ENCODE results near the gene KLF9.

The KLF9 gene

DNA sequence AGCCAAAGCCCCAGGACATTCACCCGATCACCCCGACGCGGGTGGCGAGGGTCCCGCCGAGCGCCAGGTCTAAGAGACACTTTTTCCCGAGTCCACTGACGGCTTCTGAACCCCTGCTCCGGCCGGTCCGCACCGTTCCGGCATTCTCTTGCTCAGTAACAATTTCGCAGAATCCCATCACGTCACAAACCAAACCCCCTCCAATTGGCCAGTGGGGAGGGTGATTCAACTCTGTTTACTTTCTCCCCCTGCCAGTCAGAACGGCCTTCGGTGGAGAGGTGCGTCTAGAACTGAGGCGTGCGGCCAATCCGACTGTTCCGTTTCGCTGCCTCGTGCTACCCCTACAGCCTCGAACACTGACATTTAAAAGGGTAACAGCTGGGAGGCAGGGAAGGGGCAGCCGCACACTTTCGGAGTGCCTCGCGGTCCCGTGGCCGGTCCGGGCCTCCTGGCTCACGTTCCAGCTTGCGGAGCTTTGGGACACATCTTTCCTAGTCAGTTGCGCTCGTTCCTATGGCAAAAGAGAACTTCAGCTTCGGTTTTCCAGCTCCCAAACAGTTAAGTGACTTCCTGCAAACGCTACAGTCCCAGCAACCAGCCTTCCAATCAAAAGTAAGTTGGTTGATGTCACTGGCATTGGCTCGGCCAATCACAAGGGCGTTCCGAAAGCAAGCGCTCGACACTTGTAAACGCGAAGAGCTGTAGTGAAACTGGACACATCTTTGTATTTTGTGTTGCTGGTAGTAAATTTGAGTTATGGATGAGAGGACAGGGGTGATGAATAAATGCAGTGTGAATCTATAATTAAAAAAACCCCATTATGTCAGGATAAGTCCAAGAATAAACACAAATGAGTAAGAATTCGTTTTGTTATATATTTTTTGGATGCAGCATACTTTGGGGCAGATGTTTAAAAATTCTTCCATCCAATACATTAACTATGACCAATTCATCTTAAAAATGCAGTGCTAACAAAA is at the start of gene KLF9:
TSS of gene KLF9 (minus strand) at position 859 of the 977 bp plus-strand sequence. CDS start 1,294 bp downstream, outside the sequence.
- DNase-seq (ENCODE audit: extremely low spot score, insufficient read length, low read depth) (peak; percentile 67), FAIRE-seq (peak; percentile 92)

DNA sequence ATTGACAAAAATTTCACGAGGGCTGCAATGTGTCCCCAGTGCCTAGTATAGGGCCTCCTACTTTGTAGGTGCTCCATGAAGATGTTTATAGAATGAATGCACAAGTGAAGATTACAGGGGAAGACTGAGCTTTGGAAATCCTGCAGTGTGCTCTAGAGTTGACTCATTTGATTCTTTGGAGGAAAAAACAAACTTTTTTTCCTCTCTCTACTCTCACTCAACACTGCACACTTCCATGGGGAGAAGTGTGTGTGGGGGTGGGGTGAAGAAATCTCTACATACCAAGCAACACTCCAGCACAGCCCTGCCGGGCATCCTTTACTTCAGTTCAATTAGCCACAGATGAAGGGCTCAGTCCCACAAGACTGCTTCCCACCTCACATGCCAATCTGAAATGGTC is 49.4 kb upstream of the KLF9 start:
- FAIRE-seq = no peak
- no peak for DNase-seq (ENCODE audit: extremely low spot score, insufficient read length, low read depth)

DNA sequence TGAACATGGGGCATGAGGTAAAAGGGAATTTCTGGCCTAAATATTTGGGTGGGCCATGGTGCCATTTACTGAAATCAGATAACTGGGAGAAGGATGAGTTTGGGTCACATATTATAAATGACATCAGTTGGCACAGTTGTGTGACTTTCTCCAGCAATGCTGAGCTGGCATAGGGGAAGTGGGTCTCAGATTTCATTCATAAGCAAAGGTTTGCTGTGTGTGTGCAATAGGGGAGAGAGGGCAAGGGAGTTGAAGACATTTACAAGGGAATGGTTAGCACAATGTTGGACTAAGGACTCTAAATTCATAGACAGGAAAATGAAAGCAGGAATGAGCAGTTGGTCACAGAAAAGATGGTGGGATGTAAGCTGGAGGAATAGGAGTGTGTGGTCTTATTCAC is 47.8 kb upstream of the KLF9 start:
- FAIRE-seq = no peak
- DNase-seq (ENCODE audit: extremely low spot score, insufficient read length, low read depth) = no peak

DNA sequence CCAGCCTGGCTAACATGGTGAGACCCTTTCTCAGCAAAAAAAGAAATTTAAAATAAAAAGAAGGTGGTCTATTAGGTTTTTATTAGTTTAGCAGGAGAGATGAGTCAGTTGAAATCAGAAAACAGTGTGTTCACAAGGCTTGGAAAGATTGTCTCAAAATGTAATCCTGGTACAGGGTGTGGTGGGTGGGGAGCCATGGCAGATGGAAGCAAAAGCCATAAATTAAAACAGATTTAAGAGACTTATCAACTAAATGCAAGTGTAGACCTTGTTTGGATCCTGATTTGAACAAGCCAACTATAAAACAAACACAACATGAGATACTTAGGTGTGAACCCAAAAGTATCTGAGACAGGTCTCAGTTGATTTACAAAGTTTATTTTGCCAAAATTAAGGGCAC is 42.8 kb upstream of the KLF9 start:
- no peak for FAIRE-seq
- DNase-seq (ENCODE audit: extremely low spot score, insufficient read length, low read depth) = no peak

DNA sequence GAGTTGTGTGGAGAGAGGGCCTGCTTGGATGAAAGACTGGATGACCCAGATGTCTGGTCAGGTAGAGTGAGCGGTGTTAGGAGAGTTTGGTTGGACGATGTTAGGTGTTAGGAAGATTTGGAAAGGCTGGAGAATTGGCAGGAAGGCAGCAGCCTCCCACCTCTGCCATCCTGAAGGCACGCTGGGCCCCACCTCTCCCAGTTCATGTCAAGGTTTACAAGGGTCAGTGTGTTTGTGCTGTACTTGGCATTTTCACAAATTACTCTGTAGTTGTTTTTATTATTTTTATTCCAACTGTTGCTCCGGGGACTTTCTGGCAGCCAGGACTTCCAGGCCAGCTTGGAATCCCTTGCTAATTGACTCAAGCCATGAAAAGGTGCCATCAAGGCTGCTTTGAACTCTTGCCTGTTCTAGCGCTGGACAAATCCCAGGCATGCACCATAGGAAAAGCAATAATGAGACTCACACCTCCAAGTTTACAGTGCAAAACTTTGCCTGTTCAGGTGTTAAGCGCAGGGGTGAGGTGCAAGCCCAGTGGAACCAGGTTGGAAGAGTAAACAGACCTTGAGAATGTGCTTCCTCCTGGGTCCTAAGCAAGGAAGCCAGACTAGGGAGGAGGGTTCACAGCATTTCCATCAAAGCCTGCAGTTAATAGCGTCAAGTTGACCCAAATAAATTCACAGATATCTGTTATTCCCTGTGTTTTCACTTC is 41.7 kb upstream of the KLF9 start:
- FAIRE-seq (no peak), DNase-seq (ENCODE audit: extremely low spot score, insufficient read length, low read depth) (no peak)

DNA sequence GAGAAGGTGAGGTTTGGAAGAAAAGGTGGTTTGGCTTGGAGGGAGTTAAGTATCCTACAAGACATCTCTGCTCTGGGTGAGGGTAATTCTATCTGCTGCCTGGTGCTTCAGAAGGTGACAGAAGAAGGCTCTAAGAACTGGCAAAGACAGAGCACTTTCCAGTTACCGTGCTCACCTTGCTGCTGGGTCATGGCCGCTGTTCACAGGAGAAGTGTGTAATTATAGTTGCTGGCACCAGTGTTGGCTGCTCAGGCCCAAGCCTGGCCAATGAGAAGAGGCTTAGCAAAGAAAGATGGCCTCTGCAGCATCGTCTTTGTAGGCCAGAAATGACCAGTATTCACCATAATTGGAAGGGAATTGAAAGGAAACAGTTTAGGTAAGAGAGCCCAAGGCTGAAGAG is 37.9 kb upstream of the KLF9 start:
- no peak for DNase-seq (ENCODE audit: extremely low spot score, insufficient read length, low read depth)
- no peak for FAIRE-seq

DNA sequence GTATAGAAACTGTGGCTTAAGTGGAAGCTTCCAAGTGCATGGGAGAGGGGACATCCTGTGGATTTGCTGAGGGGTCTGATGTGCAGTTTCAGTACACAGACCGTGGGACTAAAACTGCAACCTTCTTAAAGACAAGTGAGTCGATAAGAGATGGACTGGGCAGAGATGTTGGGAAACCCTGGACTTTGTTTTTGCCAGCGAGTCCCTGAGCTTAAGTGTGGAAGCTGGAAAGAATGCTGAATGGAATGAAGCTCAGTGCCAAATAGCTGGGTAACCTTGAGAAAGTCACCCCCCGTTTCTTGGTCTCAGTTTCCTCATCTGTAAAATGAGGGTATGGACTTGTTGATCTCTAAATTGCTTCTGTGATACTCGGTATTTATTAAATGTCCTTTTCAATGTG is 37.3 kb upstream of the KLF9 start:
- DNase-seq (ENCODE audit: extremely low spot score, insufficient read length, low read depth) (no peak), FAIRE-seq (no peak)

DNA sequence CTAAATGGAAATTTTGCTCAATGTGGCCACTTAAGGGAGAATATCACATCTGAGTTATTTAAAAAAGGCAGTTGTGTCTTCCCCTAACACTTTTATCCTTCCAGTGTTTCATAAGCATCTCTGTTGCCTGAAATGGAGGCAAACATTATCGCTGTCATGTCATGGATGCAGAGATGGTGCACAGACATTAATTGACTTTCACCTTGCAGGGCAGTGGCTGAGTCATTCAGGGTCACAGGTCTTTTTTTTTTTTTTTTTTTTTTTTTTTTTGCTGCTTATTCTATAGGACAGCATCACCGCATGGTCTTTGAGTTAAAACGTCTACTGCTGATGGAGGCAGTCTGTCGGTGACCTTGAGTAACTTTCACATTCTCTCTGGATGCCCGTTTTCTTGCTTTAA is 36.3 kb upstream of the KLF9 start:
- DNase-seq (ENCODE audit: extremely low spot score, insufficient read length, low read depth) (no peak), FAIRE-seq (no peak)

DNA sequence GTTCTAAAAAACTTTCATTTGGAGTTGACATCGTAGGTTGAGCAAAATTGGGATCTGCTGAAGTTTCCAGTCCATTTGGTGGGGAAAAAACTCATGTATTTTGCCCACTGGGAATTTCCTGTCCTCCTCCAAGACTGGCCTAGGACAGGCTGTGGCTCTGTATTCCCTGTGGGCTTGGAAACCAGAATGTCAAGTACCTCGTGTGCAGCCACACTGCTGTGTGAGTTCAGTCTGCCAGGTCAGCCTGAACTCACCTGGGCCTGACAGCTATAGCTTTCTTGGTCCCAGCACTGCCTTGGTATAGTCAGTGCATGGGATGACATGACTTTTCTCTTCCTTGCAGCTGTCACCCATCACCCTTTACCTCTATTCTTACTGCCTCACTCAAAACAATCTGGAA is 35.0 kb upstream of the KLF9 start:
- FAIRE-seq = no peak

DNA sequence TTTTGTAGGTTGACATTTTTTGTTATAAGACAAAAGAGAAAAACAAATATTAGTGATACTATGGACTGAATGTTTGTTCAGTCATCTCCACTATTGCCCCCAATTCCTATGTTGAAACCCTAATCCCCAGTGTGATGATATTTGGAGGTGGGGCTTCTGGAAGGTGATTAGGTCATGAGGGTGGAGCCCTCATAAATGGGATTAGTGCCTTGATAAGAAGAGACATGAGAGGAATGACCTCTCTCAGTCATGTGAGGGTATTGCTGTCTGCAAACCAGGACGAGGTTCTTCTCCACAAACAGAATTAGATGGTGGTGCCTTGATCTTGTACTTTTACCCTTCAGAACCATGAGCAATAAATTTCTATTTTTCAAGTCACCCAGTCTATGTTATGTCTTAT is 34.5 kb upstream of the KLF9 start:
- no peak for FAIRE-seq
- no peak for DNase-seq (ENCODE audit: extremely low spot score, insufficient read length, low read depth)

More for the DNA sequence above, 35.0 kb upstream of the KLF9 start:
- DNase-seq (ENCODE audit: extremely low spot score, insufficient read length, low read depth) = no peak

DNA sequence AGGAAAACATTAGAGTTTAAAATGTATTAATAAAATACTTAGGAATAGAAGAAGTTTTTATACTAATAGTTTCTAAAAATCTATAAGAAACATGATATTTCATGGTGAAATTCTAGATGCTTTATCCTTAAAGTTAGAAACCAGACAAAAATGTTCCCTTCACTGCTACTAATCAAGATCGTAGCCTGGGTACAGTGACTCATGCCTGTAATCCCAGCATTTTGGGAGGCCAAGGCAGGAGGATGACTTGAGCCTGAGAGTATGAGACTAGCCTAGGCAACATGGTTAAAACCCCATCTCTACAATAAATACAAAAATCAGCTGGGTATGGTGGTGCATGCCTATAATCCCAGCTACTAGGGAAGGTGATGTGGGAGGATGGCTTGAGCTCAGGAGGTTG is 30.4 kb upstream of the KLF9 start:
- no peak for DNase-seq (ENCODE audit: extremely low spot score, insufficient read length, low read depth)
- no peak for FAIRE-seq

DNA sequence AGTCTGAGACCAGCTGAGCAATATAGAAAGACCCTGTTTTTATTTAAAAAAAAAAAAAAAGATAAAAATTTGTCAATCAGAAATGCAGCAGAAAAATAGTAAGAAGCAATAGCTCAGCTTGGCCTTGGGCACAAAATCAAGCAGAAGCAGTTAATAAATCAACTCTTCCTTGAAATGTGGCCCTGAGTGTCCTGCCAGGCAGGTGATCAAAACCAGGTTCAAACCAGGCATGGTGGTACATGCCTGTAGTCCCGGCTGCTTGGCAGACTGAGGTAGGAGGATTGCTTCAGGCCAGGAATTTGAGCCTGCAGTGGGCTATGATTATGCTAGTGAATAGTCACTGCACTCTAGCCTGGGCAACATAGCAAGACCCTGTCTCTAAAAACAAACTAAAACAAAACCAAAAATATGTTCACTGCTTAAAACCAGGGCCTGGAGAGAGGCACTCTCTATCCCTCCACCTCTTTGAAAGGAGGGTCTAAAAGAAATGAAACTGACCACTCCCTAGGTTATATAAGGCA is 27.9 kb upstream of the KLF9 start:
- FAIRE-seq = no peak
- DNase-seq (ENCODE audit: extremely low spot score, insufficient read length, low read depth) = no peak

DNA sequence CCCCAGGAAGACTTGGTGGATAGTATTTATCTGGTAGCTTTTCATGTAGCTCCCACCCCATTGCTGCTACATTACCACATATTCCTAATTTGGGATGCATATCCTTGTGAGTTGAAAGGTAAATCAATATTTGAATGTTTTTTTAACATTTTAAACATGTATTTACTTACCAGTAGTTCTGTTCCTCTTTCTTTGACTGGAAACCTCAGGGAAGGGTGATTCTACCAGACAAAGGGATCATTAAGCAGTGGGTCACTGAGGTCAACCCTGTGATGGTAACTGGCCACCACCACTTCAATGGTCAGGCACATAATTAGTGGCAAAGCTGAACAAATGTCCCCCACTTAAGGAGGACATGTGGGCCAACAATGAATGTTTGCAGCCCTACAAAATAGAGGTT is 27.2 kb upstream of the KLF9 start:
- FAIRE-seq (no peak), DNase-seq (ENCODE audit: extremely low spot score, insufficient read length, low read depth) (no peak)

DNA sequence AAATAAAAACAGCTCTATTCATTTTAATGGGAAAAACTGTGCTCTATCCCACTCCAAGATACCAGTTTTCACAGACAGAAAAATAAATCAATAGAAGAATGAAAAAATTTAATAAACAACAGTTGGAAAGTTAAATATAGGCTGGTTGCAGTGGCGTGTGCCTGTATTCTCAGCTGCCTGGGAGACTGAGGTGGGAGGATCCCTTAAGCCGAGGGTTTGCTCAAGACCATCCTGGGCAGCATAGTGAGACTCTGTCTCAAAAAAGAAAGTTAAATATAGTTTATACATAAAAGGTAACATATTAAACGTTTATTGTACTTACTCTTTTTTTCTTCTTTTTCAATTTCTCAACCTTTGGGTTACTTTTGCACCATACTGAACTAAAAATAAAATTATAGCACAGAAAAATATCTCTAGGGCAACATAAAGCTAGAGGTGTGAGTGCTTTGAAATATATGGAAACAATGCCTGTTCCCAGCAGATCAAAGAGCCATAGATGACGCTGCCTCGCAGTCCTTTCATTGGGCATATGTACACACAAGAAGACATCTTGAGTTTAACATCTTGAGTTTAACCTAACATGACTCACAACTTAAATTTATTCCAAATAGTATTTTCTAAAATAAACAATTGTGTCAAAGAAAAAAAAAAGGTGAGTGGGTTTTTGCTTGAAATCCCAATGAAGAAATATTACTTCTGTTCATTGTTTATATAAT is 25.7 kb upstream of the KLF9 start:
- DNase-seq (ENCODE audit: extremely low spot score, insufficient read length, low read depth) = no peak
- no peak for FAIRE-seq

DNA sequence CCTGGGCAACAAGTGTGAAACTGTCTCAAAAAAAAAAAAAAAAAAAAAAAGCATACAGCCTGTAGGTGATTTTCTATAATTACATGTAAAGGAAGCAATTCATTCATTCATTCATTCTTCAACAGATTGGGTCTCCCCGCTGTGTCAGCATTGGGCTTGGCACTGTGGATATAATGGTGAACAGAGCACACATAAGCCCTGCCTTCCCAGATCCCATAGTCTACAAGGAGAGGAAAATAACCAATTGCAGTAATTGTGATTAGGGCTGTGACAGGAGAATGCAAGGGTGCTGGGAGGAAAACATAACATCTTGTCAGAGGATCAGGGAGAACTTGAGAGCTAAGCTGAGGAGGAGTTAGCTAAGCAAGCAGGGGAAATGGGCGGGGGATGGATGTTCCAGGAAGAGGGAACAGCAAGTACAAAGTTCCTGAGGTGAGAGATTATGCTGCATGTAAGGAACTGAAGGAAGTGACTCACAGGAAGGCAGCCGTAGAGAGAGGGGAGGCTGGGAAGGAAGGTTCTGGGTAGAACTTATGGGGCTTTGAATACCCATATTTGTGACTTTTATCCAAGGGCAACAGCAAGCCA is 24.0 kb upstream of the KLF9 start:
- FAIRE-seq (no peak), DNase-seq (ENCODE audit: extremely low spot score, insufficient read length, low read depth) (no peak)

DNA sequence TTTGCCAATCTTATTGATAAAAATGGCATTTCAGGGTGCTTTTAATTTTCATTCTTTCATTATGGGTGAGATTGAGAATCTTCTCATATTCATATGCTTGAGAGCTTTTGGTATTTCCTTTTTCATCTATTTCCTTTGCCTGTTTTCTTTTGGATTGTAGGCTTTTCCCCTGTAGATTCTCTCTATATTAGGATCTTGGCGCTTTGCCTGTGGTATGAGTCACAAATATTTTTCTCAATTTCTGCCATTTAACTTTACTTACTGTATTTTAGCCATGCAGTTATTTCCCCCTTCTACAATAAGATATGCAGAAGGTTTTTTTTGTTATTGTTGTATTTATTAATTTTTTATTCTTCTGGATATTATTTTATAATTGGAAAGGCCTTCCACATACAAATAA is 21.5 kb upstream of the KLF9 start:
- FAIRE-seq (no peak), DNase-seq (ENCODE audit: extremely low spot score, insufficient read length, low read depth) (no peak)

DNA sequence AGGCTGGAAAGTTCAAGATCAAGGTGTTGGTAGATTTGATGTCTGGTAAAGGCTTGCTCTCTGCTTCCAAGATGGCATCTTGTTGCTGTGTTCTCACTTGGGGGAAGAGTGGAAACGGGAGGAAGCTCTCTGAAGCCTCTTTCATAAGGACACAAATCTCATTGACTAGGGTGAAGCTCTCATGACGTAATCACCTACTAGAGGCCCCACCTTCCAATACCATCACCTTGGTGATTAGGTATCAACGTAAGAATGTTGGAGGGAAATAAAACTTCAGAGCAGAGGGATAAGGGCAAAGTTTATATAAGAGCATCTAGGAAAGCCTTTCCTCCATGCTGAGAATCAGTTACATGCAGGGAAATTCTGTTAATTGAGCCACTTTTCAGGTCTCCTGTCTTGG is 15.4 kb upstream of the KLF9 start:
- FAIRE-seq = no peak
- DNase-seq (ENCODE audit: extremely low spot score, insufficient read length, low read depth) = no peak

DNA sequence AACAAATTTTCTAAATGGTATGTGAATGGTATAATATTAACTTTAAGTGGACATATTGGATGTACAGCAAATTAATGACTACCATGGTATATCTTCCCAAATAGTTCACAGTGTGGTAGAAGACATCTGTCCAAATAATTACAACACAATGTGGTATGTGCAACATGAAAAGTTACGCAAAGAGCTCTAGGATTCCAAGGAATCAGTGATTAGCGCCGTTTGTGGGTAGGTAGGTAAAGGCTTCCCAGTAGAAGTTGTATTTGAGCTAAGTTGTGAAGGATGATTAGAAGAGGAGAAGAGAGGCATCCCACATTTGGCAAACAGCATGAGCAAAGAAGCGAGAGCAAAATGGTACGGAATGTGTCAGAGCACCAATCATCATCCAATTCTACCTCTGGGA is 14.3 kb upstream of the KLF9 start:
- no peak for FAIRE-seq
- no peak for DNase-seq (ENCODE audit: extremely low spot score, insufficient read length, low read depth)

DNA sequence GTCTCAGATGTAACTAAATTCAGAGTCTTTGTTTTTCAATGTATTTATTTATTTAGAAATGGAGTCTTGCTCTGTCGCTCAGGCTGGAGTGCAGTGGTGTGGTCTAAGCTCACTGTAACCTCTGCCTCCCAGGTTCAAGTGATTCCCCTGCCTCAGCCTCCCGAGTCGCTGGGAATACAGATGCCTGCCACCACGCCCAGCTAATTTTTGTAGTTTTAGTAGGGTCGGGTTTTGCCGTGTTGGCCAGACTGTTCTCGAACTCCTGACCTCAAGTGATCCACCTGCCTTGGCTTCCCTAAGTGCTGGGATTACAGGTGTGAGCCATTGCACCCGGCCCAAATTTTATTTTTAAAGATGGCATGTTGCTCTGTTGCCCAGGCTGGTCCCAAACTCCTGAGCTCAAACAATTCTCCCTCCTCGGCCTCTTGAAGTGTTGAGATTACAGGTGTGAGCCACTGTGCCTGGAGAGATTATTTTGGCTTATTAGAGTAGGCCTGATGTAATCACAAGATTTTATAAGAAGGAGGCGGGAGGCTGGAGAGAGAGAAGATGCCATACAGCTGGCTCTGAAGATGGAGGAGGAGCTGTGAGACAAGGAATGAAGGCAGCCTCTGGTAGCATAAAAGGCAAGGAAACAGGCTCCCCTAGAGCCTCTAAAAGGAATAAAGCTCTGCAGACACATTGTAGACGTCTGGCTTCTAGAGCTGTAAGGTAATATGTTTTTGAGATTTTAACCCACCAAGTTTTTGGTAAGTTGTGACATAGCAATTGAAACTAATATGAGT is 12.9 kb upstream of the KLF9 start:
- FAIRE-seq = no peak
- DNase-seq (ENCODE audit: extremely low spot score, insufficient read length, low read depth) = no peak

Data from GM18507 (cell line).